ENCODE results near the gene LFNG. TPM values are rescaled to one million over a fixed set of nuclear protein-coding genes. Genes with fewer than 3 reads are reported as not detected.

LFNG gene
- total and polyA plus RNA-seq, 3 experiments from 2014 or later = 2.0 to 30.8 (median 28.0) TPM

GRCh38 chr7:2507917-2508306 is 11.7 kb upstream of the LFNG start:
- peak overlapping the region; percentile 88 to 98 (median 97) for H3K27ac Mint-ChIP-seq
- H3K4me3 Mint-ChIP-seq = peak overlapping the region in 6 of 7 donors; percentile 26 to 83 (median 74)
- no peaks in the 10 kb centered on the region for H3K27me3 Mint-ChIP-seq
- H3K36me3 Mint-ChIP-seq = no peaks in the 10 kb centered on the region
- ChIA-PET POLR2A (interaction anchor here (0.8 to 1.1 kb wide), 2 partner anchors 12 to 19 kb away, joined by 3 read pairs; no protein-coding TSS in a partner anchor), CTCF (interaction anchor here (0.7 to 1.3 kb wide), 5 partner anchors 8 to 111 kb away, joined by 3 to 4 read pairs (median 3); no protein-coding TSS in a partner anchor)
- peaks cover 42 to 62% (median 46%) of the 10 kb centered on the region in 3 donors for H3K4me1 Mint-ChIP-seq
- H3K27ac ChIP-seq (ENCODE audit: low read depth, low read length) = no peak overlapping the region
- H3K36me3 ChIP-seq (ENCODE audit: insufficient read depth, low read length) = no peaks in the 10 kb centered on the region
- H3K9me3 ChIP-seq (ENCODE audit: low read length) = no peaks in the 10 kb centered on the region
- DNase-seq = no peak
- H3K27me3 ChIP-seq (ENCODE audit: insufficient read depth, low read length, poor library complexity, severe bottlenecking) = no peaks in the 10 kb centered on the region
- peaks cover 56% of the 10 kb centered on the region for H3K4me1 ChIP-seq (ENCODE audit: insufficient read depth, low read length)
- no peaks in the 10 kb centered on the region for H3K9me3 Mint-ChIP-seq
- H3K4me3 ChIP-seq (ENCODE audit: low read length) = peak overlapping the region; percentile 71

DNA sequence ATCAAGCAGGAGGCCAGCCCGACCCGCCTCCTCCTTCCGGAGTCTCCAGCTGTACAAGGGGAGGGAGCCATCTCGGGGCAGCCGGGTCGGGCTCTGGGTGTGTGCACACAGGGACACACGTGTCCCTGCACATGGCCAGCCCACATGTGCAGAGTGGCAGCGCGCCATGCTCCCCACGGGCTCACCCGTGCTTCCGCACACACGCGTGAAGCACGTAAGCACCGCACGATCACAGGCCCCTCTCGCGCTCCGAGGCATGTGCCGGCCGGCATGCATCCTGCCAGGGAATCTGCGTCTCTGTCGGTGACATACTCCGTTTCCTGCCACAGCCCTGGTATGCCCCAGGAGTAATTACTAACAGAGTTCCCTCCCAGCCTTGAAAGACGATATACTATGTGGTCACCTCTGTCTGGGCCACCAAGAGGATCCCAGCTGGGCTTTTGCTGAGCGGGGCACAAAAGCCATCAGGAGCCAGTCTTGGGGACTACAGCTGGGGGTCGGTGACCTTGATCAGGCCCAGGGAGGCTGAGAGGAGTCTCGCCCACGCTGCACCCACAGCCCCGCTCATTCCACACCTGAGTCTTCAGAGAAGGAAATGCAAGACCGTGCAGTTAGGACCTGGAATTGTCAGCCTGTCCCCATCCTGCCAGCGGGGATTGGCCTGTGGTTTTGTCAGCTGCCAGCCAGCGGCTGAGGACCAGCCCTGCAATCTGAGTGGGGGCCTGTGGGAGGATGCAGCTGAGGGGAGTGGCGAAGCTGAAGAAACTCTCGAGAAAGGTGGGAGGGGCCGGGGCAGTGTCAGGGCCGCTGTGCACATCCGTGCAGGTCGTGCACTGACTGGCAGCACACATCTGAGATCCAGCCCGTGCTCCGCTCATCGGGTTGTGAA is 11.0 kb upstream of the LFNG start:
- peak overlapping the region; percentile 88 to 98 (median 97) for H3K27ac Mint-ChIP-seq
- H3K27me3 Mint-ChIP-seq = no peaks in the 10 kb centered on the region
- H3K36me3 Mint-ChIP-seq = no peaks in the 10 kb centered on the region
- no peaks in the 10 kb centered on the region for H3K9me3 Mint-ChIP-seq
- Histone ChIP-seq H3K4me3 (ENCODE audit: low read length) (peak overlapping the region; percentile 71), H3K36me3 (ENCODE audit: insufficient read depth, low read length) (no peaks in the 10 kb centered on the region), H3K4me1 (ENCODE audit: insufficient read depth, low read length) (peaks cover 62% of the 10 kb centered on the region), H3K9me3 (ENCODE audit: low read length) (no peaks in the 10 kb centered on the region), H3K27ac (ENCODE audit: low read depth, low read length) (peak overlapping the region; percentile 78), H3K27me3 (ENCODE audit: insufficient read depth, low read length, poor library complexity, severe bottlenecking) (no peaks in the 10 kb centered on the region)
- H3K4me1 Mint-ChIP-seq = peaks cover 46 to 66% (median 49%) of the 10 kb centered on the region in 3 donors
- peak overlapping the region; percentile 55 to 91 (median 80) for H3K4me3 Mint-ChIP-seq
- ChIA-PET CTCF (interaction anchor here (0.7 to 1.3 kb wide), 8 partner anchors 9 to 201 kb away, joined by 3 to 4 read pairs (median 3); no protein-coding TSS in a partner anchor), POLR2A (interaction anchor here (0.8 to 2.0 kb wide), 4 partner anchors 12 to 21 kb away, joined by 3 to 8 read pairs (median 4); no protein-coding TSS in a partner anchor)
- peak; percentile 66 to 92 (median 86) for DNase-seq

- Histone ChIP-seq H3K4me3 (ENCODE audit: low read length) (peak overlapping the region; percentile 71), H3K4me1 (ENCODE audit: insufficient read depth, low read length) (peaks cover 69% of the 10 kb centered on the region), H3K36me3 (ENCODE audit: insufficient read depth, low read length) (no peaks in the 10 kb centered on the region), H3K9me3 (ENCODE audit: low read length) (no peaks in the 10 kb centered on the region), H3K27ac (ENCODE audit: low read depth, low read length) (peak overlapping the region; percentile 78), H3K27me3 (ENCODE audit: insufficient read depth, low read length, poor library complexity, severe bottlenecking) (no peaks in the 10 kb centered on the region)
- H3K9me3 Mint-ChIP-seq = no peaks in the 10 kb centered on the region
- ChIA-PET CTCF (interaction anchor here (1.0 to 2.0 kb wide), 6 partner anchors 12 to 201 kb away, joined by 3 to 10 read pairs (median 4); no protein-coding TSS in a partner anchor), POLR2A (interaction anchor here (1.0 to 2.4 kb wide), 3 partner anchors 11 to 20 kb away, joined by 5 to 25 read pairs (median 8); no protein-coding TSS in a partner anchor)
- peak overlapping the region; percentile 55 to 91 (median 80) for H3K4me3 Mint-ChIP-seq
- H3K27ac Mint-ChIP-seq = peak overlapping the region; percentile 88 to 98 (median 97)
- no peaks in the 10 kb centered on the region for H3K27me3 Mint-ChIP-seq
- H3K36me3 Mint-ChIP-seq = no peaks in the 10 kb centered on the region
- H3K4me1 Mint-ChIP-seq = peaks cover 46 to 63% (median 49%) of the 10 kb centered on the region in 3 donors
- DNase-seq = no peak
These were observed 10.2 kb upstream of the LFNG start for GRCh38 chr7:2509298-2509906.

GRCh38 chr7:2510130-2510776 is 9.3 kb upstream of the LFNG start:
- Histone ChIP-seq H3K36me3 (ENCODE audit: insufficient read depth, low read length) (no peaks in the 10 kb centered on the region), H3K4me3 (ENCODE audit: low read length) (peak overlapping the region; percentile 66), H3K9me3 (ENCODE audit: low read length) (no peaks in the 10 kb centered on the region), H3K27me3 (ENCODE audit: insufficient read depth, low read length, poor library complexity, severe bottlenecking) (no peaks in the 10 kb centered on the region), H3K4me1 (ENCODE audit: insufficient read depth, low read length) (peaks cover 69% of the 10 kb centered on the region), H3K27ac (ENCODE audit: low read depth, low read length) (peak overlapping the region; percentile 38)
- Mint-ChIP-seq H3K27ac (peak overlapping the region; percentile 78 to 98 (median 95)), H3K4me3 (peak overlapping the region; percentile 51 to 80 (median 75)), H3K4me1 (peaks cover 46 to 63% (median 49%) of the 10 kb centered on the region in 3 donors), H3K9me3 (no peaks in the 10 kb centered on the region), H3K36me3 (no peaks in the 10 kb centered on the region), H3K27me3 (no peaks in the 10 kb centered on the region)
- CTCF ChIA-PET = interaction anchor here (0.8 to 2.0 kb wide), 8 partner anchors 10 to 199 kb away, joined by 3 to 10 read pairs (median 4); no protein-coding TSS in a partner anchor
- POLR2A ChIA-PET = interaction anchor here (0.6 to 2.4 kb wide), 5 partner anchors 9 to 341 kb away, joined by 3 to 27 read pairs (median 8); no protein-coding TSS in a partner anchor
- DNase-seq = no peak

DNA sequence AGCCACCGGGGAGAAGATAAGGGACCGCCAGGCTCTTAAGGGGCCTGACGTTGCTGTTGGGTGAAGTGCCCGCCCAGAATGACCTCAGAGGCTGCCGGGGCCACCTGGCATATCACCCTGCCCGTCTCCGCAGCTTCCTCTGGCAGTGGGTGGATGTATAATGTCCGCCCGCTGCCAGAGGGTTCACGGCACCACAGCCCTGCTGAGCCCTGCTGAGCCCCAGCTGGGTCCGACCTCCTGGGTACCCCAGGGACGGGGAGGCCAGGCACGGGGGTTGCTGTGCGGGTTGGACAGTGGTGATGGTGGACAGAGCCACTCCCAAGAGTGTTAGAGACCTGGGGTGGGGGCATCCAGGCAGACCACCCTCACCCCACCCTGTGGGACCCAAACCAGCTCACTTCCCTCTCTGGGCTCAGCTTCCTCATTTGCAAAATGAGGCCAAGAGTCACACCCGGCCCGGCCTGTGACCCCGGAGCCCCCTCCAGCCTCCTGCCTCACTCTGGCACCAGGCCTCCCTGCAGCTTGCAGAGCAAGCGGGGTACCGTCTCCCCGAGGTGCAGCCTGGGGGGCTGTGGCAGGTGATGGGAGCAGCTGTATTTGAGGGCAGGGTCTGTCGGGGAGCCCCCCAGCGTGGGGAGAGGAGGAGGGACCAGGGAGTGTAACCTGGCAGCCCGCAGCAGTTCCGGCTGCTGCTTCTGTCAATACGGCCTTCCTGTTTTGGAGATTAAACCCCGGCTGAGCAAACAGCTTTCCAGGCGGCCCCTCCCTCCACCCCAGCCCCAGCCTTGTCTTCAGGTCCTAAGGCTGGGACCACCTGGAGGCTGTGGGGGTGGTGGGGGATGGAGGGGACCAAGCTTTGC is 8.4 kb upstream of the LFNG start:
- H3K4me1 Mint-ChIP-seq = peaks cover 46 to 64% (median 48%) of the 10 kb centered on the region in 3 donors
- CTCF ChIA-PET = interaction anchor here (0.8 to 2.0 kb wide), 10 partner anchors 9 to 199 kb away, joined by 3 to 10 read pairs (median 4); no protein-coding TSS in a partner anchor
- Histone ChIP-seq H3K4me3 (ENCODE audit: low read length) (peak overlapping the region; percentile 66), H3K27me3 (ENCODE audit: insufficient read depth, low read length, poor library complexity, severe bottlenecking) (no peaks in the 10 kb centered on the region), H3K27ac (ENCODE audit: low read depth, low read length) (peak overlapping the region; percentile 38), H3K36me3 (ENCODE audit: insufficient read depth, low read length) (no peaks in the 10 kb centered on the region), H3K9me3 (ENCODE audit: low read length) (no peaks in the 10 kb centered on the region), H3K4me1 (ENCODE audit: insufficient read depth, low read length) (peaks cover 69% of the 10 kb centered on the region)
- peak in 4 of 5 donors; percentile 56 to 79 (median 70) for DNase-seq
- no peaks in the 10 kb centered on the region for H3K9me3 Mint-ChIP-seq
- H3K4me3 Mint-ChIP-seq = peak overlapping the region; percentile 64 to 87 (median 76)
- POLR2A ChIA-PET = interaction anchor here (1.0 to 2.4 kb wide), 3 partner anchors 9 to 18 kb away, joined by 4 to 27 read pairs (median 25); no protein-coding TSS in a partner anchor
- H3K27me3 Mint-ChIP-seq = no peaks in the 10 kb centered on the region
- no peaks in the 10 kb centered on the region for H3K36me3 Mint-ChIP-seq
- H3K27ac Mint-ChIP-seq = peak overlapping the region; percentile 85 to 98 (median 96)

DNA sequence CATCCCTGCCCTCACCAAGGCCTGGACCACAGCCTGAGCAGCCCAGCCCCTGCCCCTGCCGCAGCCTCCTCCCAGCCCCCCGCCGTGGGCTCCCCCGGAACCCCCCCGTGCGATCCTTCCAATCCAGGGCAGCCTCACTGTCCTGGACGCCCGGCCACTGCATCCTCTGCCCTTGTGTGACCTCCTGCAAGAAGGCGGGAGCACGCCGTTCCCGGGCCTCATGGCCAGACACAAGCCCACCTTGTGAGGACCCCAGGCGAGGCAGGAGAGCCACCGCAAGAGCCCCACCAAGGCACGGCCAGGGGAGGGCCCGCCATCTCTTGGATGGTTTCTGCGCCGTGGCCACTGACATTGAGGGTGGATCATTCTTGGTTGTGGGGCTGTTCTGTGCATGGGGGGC is 7.8 kb upstream of the LFNG start:
- Mint-ChIP-seq H3K4me1 (peaks cover 46 to 63% (median 46%) of the 10 kb centered on the region in 3 donors), H3K27me3 (no peaks in the 10 kb centered on the region), H3K4me3 (peak overlapping the region; percentile 64 to 87 (median 79)), H3K36me3 (no peaks in the 10 kb centered on the region), H3K9me3 (no peaks in the 10 kb centered on the region), H3K27ac (peak overlapping the region; percentile 85 to 98 (median 96))
- CTCF ChIA-PET = interaction anchor here (1.3 to 2.0 kb wide), 6 partner anchors 9 to 43 kb away, joined by 3 to 10 read pairs (median 6); no protein-coding TSS in a partner anchor
- peaks cover 69% of the 10 kb centered on the region for H3K4me1 ChIP-seq (ENCODE audit: insufficient read depth, low read length)
- peak overlapping the region; percentile 66 for H3K4me3 ChIP-seq (ENCODE audit: low read length)
- H3K27ac ChIP-seq (ENCODE audit: low read depth, low read length) = peak overlapping the region; percentile 38
- DNase-seq = no peak
- no peaks in the 10 kb centered on the region for H3K27me3 ChIP-seq (ENCODE audit: insufficient read depth, low read length, poor library complexity, severe bottlenecking)
- no peaks in the 10 kb centered on the region for H3K9me3 ChIP-seq (ENCODE audit: low read length)
- POLR2A ChIA-PET = interaction anchor here (1.6 to 2.4 kb wide), 2 partner anchors 9 to 17 kb away, joined by 25 to 27 read pairs; no protein-coding TSS in a partner anchor
- no peaks in the 10 kb centered on the region for H3K36me3 ChIP-seq (ENCODE audit: insufficient read depth, low read length)

All from CD8-positive, alpha-beta memory T cell (primary cell).